T-helper 1 cell treated with Interleukin-12 subunit alpha and Interleukin-12 subunit beta and Interleukin-4 antibody, amounts not matched to agents 30 μg/mL and 1 μg/mL, for 36 hours (primary cell): ENCODE data around the gene FGF18.

ENCODE experiments used
- H3K27ac Mint-ChIP-seq: one replicate; pipeline ENCODE4 v1.8.0; 2021; ENCODE audit warnings: mild to moderate bottlenecking, mixed read lengths
- H3K27me3 Mint-ChIP-seq: one replicate; pipeline ENCODE4 v1.8.0; 2021; ENCODE audit warnings: low read depth, mixed read lengths
- H3K36me3 Mint-ChIP-seq: one replicate; pipeline ENCODE4 v1.8.0; 2021; ENCODE audit warnings: low read depth, mixed read lengths
- H3K4me1 Mint-ChIP-seq: one replicate; pipeline ENCODE4 v1.8.0; 2021; ENCODE audit warnings: low read depth, mixed read lengths
- H3K4me3 Mint-ChIP-seq: one replicate; pipeline ENCODE4 v1.8.0; 2021; ENCODE audit warnings: mild to moderate bottlenecking, moderate library complexity, mixed read lengths
- H3K9me3 Mint-ChIP-seq: one replicate; pipeline ENCODE4 v1.8.0; 2021; ENCODE audit warnings: mixed read lengths

FGF18 gene

DNA sequence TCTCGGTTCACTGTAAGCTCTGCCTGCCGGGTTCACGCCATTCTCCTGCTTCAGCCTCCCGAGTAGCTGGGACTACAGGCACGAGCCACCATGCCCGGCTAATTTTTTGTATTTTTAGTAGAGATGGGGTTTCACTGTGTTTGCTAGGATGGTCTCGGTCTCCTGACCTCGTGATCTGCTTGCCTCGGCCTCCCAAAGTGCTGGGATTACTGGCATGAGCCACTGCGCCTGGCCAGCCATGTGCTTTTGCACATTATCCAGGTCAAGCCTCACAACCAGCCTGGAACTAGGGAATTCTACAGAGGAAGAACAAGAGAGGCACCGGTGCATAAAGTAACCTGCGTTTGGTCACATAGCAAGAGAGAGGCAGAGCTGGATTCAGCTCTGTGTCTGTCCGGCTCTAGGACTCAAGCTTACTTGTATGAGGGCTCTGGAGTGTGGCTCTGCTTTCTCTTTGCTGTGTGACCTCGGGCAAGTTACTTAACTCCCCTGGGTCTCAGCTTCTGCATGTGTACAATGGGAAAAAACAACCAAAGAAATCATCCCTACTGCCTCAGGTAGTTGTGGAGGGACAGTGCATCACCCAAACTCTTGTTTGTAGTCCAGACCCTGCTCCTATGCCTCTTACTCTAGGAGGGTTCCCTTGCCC is 6.3 kb downstream of the FGF18 start:
- peaks cover 17% of the 10 kb centered on the region for H3K27me3 Mint-ChIP-seq
- no peak overlapping the region for H3K4me3 Mint-ChIP-seq
- peaks cover under 1% of the 10 kb centered on the region for H3K4me1 Mint-ChIP-seq
- H3K27ac Mint-ChIP-seq = no peak overlapping the region
- no peaks in the 10 kb centered on the region for H3K36me3 Mint-ChIP-seq
- no peaks in the 10 kb centered on the region for H3K9me3 Mint-ChIP-seq

- H3K27ac Mint-ChIP-seq = no peak overlapping the region
- H3K4me3 Mint-ChIP-seq = no peak overlapping the region
- H3K4me1 Mint-ChIP-seq = no peaks in the 10 kb centered on the region
- no peaks in the 10 kb centered on the region for H3K36me3 Mint-ChIP-seq
- peaks cover 11% of the 10 kb centered on the region for H3K27me3 Mint-ChIP-seq
- no peaks in the 10 kb centered on the region for H3K9me3 Mint-ChIP-seq
Measured at GRCh38 chr5:171426266-171426665, 6.8 kb downstream of the FGF18 start.

DNA sequence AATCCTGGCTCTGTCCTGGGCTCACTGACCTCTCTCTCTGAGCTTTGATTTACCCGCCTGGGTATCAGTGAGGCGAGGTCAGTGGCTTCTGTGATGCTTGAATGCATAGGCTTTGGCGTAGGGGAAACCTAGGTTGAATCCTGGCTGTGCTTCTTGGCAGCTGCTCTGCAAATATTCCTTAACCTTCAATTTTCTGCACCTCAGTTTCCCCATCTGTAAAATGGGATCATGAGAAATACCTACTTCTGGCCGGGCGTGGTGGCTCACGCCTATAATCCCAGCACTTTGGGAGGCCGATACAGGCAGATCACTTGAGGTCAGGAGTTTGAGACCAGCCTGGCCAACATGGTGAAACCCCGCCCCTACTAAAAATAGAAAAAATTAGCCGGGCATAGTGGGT is 7.2 kb downstream of the FGF18 start:
- Mint-ChIP-seq H3K4me1 (no peaks in the 10 kb centered on the region), H3K4me3 (no peak overlapping the region), H3K9me3 (no peaks in the 10 kb centered on the region), H3K27me3 (peaks cover 7% of the 10 kb centered on the region), H3K36me3 (no peaks in the 10 kb centered on the region), H3K27ac (no peak overlapping the region)

DNA sequence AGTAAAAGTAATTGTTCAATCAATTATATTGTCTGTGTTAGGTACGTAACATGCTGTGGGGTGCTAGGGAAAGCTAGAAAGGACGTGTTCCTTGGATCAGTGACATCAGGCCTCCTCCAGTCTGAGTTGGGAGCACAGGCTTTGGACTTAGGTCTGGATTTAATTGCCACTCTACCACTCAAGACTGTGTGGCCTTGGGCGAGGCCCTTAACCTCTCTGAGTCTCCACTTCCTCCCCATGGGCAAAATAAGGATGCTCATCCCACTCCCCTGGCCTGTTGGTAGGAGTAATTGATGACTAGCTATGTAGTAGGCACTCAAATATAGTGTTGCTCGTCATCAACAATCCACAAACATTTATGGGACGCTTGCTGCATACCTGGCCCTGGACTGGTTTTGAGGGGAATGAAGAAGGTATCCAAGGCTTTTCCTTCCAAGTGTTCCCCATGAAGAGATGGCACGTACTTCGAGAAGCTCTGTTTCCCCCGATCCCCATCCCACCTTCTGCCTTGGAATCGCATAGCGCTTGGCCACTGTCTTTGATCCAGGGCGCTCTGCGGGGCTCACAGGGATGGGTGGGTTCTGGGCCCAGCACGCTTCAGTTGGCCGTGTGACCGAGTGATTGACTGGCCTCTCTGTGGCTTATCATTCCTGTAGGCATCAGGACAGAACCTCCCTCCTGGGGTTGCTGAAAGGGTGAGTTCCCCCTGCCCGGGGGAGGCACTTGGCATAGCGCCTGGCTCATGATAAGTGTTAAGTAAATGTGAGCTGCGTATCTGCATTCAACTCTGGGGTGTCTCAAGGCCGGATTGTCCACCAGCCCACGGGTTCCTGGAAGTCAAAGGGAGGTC is 8.1 kb downstream of the FGF18 start:
- no peaks in the 10 kb centered on the region for H3K9me3 Mint-ChIP-seq
- H3K4me1 Mint-ChIP-seq = no peaks in the 10 kb centered on the region
- no peak overlapping the region for H3K27ac Mint-ChIP-seq
- H3K36me3 Mint-ChIP-seq = no peaks in the 10 kb centered on the region
- H3K4me3 Mint-ChIP-seq = no peak overlapping the region
- peaks cover under 1% of the 10 kb centered on the region for H3K27me3 Mint-ChIP-seq

DNA sequence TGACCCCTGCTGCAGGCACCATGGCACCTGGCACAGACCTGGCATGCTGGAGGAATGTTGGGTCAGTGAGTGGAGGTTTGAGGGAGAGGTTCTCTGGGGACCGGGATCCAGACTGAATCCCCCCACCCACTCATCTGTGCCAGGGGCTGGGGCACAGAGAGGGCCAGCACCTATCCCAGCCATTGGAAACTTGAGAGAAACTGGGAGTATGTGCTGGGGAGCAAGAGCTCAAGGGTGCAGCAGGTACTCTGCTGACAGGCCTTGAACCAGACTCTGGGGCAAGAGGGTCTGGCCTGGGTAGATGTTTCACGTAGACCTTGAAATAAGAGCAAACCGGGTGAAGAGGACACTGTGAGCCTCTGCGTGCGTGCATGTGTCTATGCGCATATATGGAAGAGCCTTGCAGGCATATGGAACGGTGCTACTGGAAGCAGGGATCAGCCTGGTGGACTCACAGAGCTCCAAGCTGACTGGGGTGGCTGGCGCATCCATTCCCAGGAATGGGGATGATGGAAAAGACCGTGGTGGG is 8.8 kb downstream of the FGF18 start:
- Mint-ChIP-seq H3K4me1 (no peaks in the 10 kb centered on the region), H3K36me3 (no peaks in the 10 kb centered on the region), H3K4me3 (no peak overlapping the region), H3K27me3 (no peaks in the 10 kb centered on the region), H3K27ac (no peak overlapping the region), H3K9me3 (no peaks in the 10 kb centered on the region)

GRCh38 chr5:171428809-171429542 is 9.5 kb downstream of the FGF18 start:
- Mint-ChIP-seq H3K36me3 (no peaks in the 10 kb centered on the region), H3K4me1 (no peaks in the 10 kb centered on the region), H3K27ac (no peak overlapping the region), H3K27me3 (no peaks in the 10 kb centered on the region), H3K9me3 (no peaks in the 10 kb centered on the region), H3K4me3 (no peak overlapping the region)

DNA sequence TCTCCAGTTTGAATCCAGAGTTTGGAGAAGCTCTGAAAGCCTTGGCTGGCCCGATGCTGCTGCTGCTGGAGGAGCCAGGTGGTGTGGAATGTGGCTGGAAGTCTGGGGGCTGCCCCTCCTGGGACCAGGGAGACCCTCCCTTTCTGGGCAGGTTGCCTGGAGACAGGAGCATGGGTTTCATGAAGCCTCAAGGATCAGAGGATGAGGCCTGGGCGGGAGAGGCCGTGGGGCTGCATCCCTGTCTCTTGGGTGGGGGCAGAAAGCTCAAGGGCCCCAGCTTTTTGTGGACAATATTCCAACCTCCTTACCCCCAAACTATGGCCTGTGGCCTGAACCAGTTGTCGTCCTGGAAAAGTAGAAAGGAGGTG is 10.1 kb downstream of the FGF18 start:
- H3K4me3 Mint-ChIP-seq = no peak overlapping the region
- H3K27me3 Mint-ChIP-seq = no peaks in the 10 kb centered on the region
- H3K27ac Mint-ChIP-seq = no peak overlapping the region
- H3K36me3 Mint-ChIP-seq = no peaks in the 10 kb centered on the region
- no peaks in the 10 kb centered on the region for H3K9me3 Mint-ChIP-seq
- no peaks in the 10 kb centered on the region for H3K4me1 Mint-ChIP-seq

DNA sequence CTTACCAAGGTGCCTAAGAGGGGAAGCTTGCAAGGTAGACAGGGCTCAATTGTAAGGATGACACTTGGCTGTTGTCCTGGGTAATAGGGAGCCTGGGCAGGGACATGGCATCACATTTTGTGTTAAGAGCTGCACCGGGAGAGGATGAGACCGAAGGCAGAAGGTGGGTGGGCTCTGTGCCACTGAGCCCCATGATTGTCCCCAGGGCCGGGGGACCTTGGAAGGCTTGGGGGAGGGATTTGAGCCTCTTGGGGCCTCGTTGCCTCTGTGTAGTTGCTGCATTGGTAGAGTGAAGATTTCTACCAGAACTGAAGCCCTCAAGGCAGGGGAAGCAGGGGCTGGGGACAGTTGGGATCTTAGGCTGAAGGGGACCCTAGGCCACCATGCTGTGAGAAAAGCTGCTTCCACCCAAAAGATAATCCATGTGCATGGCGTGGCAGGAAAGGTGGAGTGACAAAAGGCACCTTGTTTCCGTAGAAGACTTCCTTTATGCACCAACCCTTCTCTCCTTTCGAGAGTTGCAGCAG is 11.9 kb downstream of the FGF18 start:
- Mint-ChIP-seq H3K4me3 (no peak overlapping the region), H3K4me1 (no peaks in the 10 kb centered on the region), H3K36me3 (no peaks in the 10 kb centered on the region), H3K27ac (no peak overlapping the region), H3K27me3 (no peaks in the 10 kb centered on the region), H3K9me3 (no peaks in the 10 kb centered on the region)

GRCh38 chr5:171432076-171432475 is 12.6 kb downstream of the FGF18 start:
- Mint-ChIP-seq H3K27me3 (no peaks in the 10 kb centered on the region), H3K36me3 (no peaks in the 10 kb centered on the region), H3K4me1 (no peaks in the 10 kb centered on the region), H3K4me3 (no peak overlapping the region), H3K27ac (no peak overlapping the region), H3K9me3 (no peaks in the 10 kb centered on the region)

- no peak overlapping the region for H3K27ac Mint-ChIP-seq
- H3K36me3 Mint-ChIP-seq = no peaks in the 10 kb centered on the region
- H3K4me1 Mint-ChIP-seq = no peaks in the 10 kb centered on the region
- H3K9me3 Mint-ChIP-seq = no peaks in the 10 kb centered on the region
- no peak overlapping the region for H3K4me3 Mint-ChIP-seq
- H3K27me3 Mint-ChIP-seq = no peaks in the 10 kb centered on the region
Measured at GRCh38 chr5:171432583-171433351, 13.3 kb downstream of the FGF18 start.

DNA sequence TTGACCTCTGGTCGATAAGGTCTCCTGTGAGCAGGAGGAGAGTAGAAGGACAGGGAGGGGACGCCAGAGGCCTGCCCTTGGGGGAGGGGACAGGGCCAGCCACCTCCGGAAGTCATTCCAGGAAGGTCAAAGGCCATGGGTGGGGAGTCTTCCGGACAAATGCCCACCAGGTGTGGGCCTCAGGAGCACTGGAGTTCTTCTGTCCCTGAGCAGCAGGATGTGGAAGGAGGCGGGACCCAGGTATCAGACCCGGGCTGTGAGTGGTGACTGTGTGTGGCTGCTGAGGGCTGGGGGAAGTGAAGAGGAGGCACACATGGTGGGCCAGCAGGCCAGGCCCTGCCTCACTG is 13.9 kb downstream of the FGF18 start:
- no peaks in the 10 kb centered on the region for H3K36me3 Mint-ChIP-seq
- no peak overlapping the region for H3K4me3 Mint-ChIP-seq
- no peak overlapping the region for H3K27ac Mint-ChIP-seq
- no peaks in the 10 kb centered on the region for H3K27me3 Mint-ChIP-seq
- H3K4me1 Mint-ChIP-seq = no peaks in the 10 kb centered on the region
- H3K9me3 Mint-ChIP-seq = no peaks in the 10 kb centered on the region

DNA sequence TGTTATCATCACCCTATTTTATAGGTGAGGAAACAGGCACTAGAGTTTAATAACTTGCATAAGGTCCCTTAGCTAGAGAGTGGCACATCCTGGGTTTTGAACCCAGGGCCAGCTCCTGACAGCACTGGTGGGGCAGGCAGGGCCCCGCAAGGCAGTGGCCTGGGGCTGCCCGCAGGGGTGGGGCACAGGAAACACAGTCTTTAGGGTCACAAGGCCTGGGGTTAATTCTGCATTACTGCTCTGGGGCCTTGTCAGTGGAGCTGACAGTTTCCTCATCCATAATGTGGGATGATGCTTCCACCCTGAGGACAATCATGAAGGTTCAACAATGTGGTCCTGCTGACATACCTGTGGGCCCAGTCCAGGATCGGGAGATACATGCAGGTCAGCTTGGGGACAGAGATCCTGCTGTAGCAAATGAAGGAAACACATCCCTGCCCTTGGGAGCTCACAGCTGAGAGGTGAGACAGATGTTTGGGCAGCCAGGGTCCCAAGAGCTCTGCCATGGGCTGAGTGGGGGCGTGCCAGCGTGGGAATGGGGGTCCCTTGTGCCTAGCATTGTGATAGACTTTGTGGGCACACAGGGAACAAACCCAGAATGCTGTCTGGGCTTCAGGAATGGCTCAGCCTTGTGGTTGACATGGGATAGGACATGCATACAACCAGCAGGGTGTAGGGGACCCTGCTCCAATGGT is 14.7 kb downstream of the FGF18 start:
- no peaks in the 10 kb centered on the region for H3K9me3 Mint-ChIP-seq
- H3K36me3 Mint-ChIP-seq = no peaks in the 10 kb centered on the region
- no peaks in the 10 kb centered on the region for H3K4me1 Mint-ChIP-seq
- no peak overlapping the region for H3K4me3 Mint-ChIP-seq
- H3K27me3 Mint-ChIP-seq = no peaks in the 10 kb centered on the region
- no peak overlapping the region for H3K27ac Mint-ChIP-seq

DNA sequence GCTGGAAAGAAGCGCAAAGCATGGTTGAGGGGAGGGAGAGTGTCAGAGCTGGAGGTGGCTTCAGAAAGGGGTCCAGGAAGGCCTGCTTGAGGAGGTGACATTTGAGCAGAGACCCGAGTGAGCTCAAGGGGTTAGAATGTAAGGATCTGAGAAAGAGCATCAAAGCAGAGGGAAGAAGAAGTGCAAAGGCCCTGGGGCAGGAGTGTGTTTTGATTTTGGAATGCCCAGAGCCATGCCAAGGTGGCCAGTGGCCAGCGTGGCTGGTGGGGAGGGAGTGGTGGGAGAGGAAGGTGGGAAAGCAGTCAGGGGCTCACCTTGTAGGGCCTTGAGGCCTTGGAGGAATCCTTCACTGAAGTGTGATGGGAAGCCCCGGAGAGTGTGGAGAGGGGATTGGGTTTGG is 15.4 kb downstream of the FGF18 start:
- Mint-ChIP-seq H3K4me1 (no peaks in the 10 kb centered on the region), H3K27ac (no peak overlapping the region)

DNA sequence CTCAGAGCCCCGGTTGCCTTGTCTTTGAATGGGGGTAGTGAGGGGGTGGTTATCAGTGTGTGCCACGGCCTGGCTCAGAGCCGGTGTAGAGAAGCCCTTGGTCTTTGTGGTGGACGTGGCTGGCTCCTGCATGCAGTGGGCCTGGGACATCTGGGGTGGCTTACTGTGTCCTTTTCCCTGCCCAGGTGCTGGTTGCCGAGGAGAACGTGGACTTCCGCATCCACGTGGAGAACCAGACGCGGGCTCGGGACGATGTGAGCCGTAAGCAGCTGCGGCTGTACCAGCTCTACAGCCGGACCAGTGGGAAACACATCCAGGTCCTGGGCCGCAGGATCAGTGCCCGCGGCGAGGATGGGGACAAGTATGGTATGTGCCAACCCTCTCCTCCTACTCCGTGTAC is 16.5 kb downstream of the FGF18 start:
- H3K4me1 Mint-ChIP-seq = no peaks in the 10 kb centered on the region
- H3K9me3 Mint-ChIP-seq = no peaks in the 10 kb centered on the region
- no peak overlapping the region for H3K27ac Mint-ChIP-seq
- H3K4me3 Mint-ChIP-seq = no peak overlapping the region
- no peaks in the 10 kb centered on the region for H3K36me3 Mint-ChIP-seq
- no peaks in the 10 kb centered on the region for H3K27me3 Mint-ChIP-seq

More for the DNA sequence above, 15.4 kb downstream of the FGF18 start:
- H3K36me3 Mint-ChIP-seq = no peaks in the 10 kb centered on the region
- no peaks in the 10 kb centered on the region for H3K27me3 Mint-ChIP-seq
- H3K9me3 Mint-ChIP-seq = no peaks in the 10 kb centered on the region
- H3K4me3 Mint-ChIP-seq = no peak overlapping the region
